HFFc6 (cell line): Measurements from ENCODE around the gene EEFSEC. TPM values are rescaled to one million over a fixed set of nuclear protein-coding genes. Genes with fewer than 3 reads are reported as not detected.

Source experiments
- DNase-seq: peaks from one replicate; pipeline ENCODE4 v3.0.0-alpha.2; 2018
- H3K27ac Mint-ChIP-seq: 2 replicates; pipeline ENCODE4 v1.8.0; 2020; ENCODE audit warnings: mild to moderate bottlenecking, mixed read lengths
- H3K27me3 Mint-ChIP-seq: 2 replicates; pipeline ENCODE4 v1.8.0; 2021; ENCODE audit warnings: mild to moderate bottlenecking, moderate library complexity, mixed read lengths; ENCODE audit not compliant: insufficient read depth
- H3K36me3 Mint-ChIP-seq: 2 replicates; pipeline ENCODE4 v1.8.0; 2021; ENCODE audit warnings: low read depth, mixed read lengths
- H3K4me1 Mint-ChIP-seq: 2 replicates; pipeline ENCODE4 v1.8.0; 2020; ENCODE audit warnings: low read depth, mixed read lengths
- H3K4me3 Mint-ChIP-seq: 2 replicates; pipeline ENCODE4 v1.8.0; 2020; ENCODE audit warnings: mild to moderate bottlenecking, moderate library complexity, mixed read lengths
- H3K9me3 Mint-ChIP-seq: 2 replicates; pipeline ENCODE4 v1.8.0; 2020; ENCODE audit warnings: mild to moderate bottlenecking, mixed read lengths
- CTCF ChIP-seq: fragments of 200-600 bp; sonication (generic); IDR thresholded peaks from 2 replicates; pipeline ENCODE4 v1.5.0; 2021; ENCODE audit warnings: antibody characterized with exemption, mild to moderate bottlenecking
- total RNA-seq, 6 experiments: library from RNA; stranded (reverse); fragmentation: NEBNext Ultra II Directional; extraction: Animal tissue kit (Norgen Biotek cat#: 25700); gene quantifications; 2 replicates in 1 of 6; 3 replicates in 5 of 6; pipeline ENCODE4 v1.2.3, GENCODE V29; 2021

Gene EEFSEC
- total RNA-seq, 6 experiments from 2014 or later, result 8.2 to 11.6 (median 11.0) TPM

GRCh38 chr3:128320551-128321340, 167.5 kb downstream of the EEFSEC start:
- H3K27ac Mint-ChIP-seq, result no peak overlapping the region
- H3K9me3 Mint-ChIP-seq, result no peaks in the 10 kb centered on the region
- no peak for DNase-seq
- no peaks in the 10 kb centered on the region for H3K4me1 Mint-ChIP-seq
- H3K36me3 Mint-ChIP-seq, result no peaks in the 10 kb centered on the region
- no peak for TF ChIP-seq CTCF
- peaks cover 2% of the 10 kb centered on the region; the same call in 1 of the 2 replicates for H3K27me3 Mint-ChIP-seq
- H3K4me3 Mint-ChIP-seq, result no peak overlapping the region

GRCh38 chr3:128321418-128321817, 168.1 kb downstream of the EEFSEC start:
- Mint-ChIP-seq H3K9me3 (no peaks in the 10 kb centered on the region), H3K4me3 (no peak overlapping the region), H3K27me3 (peaks cover 2% of the 10 kb centered on the region; the same call in 1 of the 2 replicates), H3K36me3 (no peaks in the 10 kb centered on the region), H3K27ac (no peak overlapping the region), H3K4me1 (no peaks in the 10 kb centered on the region)
- DNase-seq, result no peak
- no peak for TF ChIP-seq CTCF

DNA sequence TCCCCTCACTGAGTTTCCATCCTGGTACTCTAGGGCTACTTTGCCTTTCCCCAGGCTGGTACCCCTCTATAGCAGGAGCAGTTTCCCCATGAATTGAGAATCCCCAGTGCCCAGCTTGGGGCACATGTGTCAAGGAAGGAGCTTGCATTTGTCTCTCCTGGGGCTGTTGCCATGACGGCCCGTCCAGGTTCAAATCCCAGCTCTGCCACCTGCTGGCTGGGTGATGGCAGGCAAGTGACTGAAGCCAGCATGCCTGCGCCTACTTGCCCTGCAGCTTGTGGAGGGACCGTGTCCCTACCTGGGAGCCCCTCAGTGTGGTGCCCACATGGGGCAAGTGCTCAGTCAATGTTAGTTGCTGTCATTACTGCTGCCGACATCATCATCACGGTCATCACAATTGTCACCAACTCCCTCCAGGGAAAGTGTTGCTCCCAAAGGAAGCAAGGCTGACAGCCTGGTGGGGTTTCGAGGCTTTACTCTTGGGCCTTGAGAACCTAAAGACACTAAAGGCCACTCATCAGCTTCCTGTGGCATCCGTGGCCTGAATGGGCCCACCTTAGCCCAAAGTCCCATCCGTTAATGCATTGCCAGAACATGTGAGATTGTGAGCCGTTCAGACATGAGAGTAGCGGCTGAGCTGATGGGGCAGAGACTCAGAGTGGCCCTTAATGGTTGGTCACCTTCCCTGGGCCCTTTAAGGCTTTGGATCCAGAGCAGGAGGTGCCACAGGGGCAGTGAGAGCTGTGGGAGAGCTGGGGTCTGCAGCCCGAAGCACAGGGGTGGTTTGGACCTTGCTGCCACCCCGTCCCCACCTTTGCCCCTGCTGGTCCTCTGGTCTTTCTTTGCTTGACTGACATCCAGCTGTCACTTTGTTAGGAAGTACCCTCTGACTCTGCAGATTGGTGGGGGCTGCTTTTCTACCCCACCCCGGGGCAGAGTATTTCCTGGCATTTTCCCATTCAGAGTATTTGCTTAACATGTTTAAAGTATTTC, 169.0 kb downstream of the EEFSEC start:
- Mint-ChIP-seq H3K27ac (no peak overlapping the region), H3K27me3 (peaks cover 2% of the 10 kb centered on the region; the same call in 1 of the 2 replicates), H3K9me3 (no peaks in the 10 kb centered on the region), H3K36me3 (no peaks in the 10 kb centered on the region), H3K4me3 (no peak overlapping the region), H3K4me1 (no peaks in the 10 kb centered on the region)
- TF ChIP-seq CTCF, result peak; percentile 85
- DNase-seq, result peak; percentile 42

DNA sequence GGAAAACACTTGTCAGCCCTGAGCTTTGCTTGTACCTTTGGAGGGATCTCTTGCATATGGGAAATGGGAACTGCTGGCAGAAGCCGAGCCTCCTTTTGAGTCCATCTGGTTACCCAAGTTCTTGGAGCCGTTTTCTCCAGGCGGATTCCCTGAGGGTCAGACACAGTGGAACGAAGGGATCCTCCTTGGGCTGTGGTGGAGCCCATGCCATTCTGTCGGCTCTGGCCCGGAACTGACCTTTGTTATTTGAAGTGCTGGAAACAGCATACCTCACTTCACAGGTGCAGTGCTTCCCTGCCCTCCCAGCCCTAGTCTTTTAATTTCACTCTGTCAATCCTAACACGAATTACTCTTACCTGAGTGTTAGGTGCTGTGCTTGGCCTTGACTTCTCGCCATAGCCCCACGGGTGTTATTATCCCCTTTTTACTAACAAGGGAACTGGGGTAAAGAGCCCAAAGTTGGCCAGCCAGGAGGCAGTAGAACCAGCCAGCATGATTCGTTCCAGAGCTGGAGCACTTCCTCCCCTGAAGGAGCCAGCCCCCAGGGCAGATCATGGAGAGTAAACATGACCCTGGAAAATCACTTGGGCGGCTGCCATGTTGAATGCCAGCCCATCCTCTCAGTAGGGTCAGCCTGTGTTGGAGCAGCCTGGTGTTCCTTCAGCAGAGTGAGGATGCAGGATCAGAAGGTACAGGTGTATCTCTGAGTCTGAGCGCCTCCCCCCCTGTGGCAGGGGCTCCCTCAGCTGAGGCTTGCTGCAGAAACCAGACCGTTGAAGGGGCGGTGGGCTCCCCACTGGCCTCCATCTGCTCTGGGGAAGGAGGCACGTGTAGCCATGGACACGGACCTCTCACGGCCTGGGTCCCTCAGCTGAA, 170.2 kb downstream of the EEFSEC start:
- no peaks in the 10 kb centered on the region for H3K9me3 Mint-ChIP-seq
- no peak for TF ChIP-seq CTCF
- no peak overlapping the region for H3K27ac Mint-ChIP-seq
- peaks cover 2% of the 10 kb centered on the region; the same call in 1 of the 2 replicates for H3K27me3 Mint-ChIP-seq
- no peaks in the 10 kb centered on the region for H3K36me3 Mint-ChIP-seq
- no peaks in the 10 kb centered on the region for H3K4me1 Mint-ChIP-seq
- H3K4me3 Mint-ChIP-seq, result no peak overlapping the region
- DNase-seq, result no peak
